NCI-H2227 (cell line): Measurements from ENCODE around the gene VSIG10.
"Not testable (repeated sequence)": the region's sequence is repeated elsewhere in the genome, so short reads cannot be mapped to it uniquely, and the experiment has no call there.

ENCODE experiments used
- DNase-seq: peaks from one replicate; lab custom pipeline; 2025; ENCODE audit not compliant: unreplicated experiment; lab: John Stamatoyannopoulos, UW

VSIG10 gene

GRCh38 chr12:118034429-118035189, 69.2 kb downstream of the VSIG10 start:
- DNase-seq = peak; percentile 56

GRCh38 chr12:118033902-118034301, 69.9 kb downstream of the VSIG10 start:
- DNase-seq = no peak

GRCh38 chr12:118033323-118033722, 70.5 kb downstream of the VSIG10 start:
- no peak for DNase-seq

- DNase-seq = no peak
Measured at GRCh38 chr12:118032188-118032587, 71.6 kb downstream of the VSIG10 start.

- DNase-seq = no peak
Measured at GRCh38 chr12:118029166-118029565, 74.6 kb downstream of the VSIG10 start.

- no peak for DNase-seq
Measured at GRCh38 chr12:118025168-118025567, 78.6 kb downstream of the VSIG10 start.

- DNase-seq = no peak
Measured at GRCh38 chr12:118023301-118023860, 80.4 kb downstream of the VSIG10 start.

GRCh38 chr12:118022728-118023109, 81.1 kb downstream of the VSIG10 start:
- DNase-seq = no peak

- not testable (repeated sequence) for DNase-seq
Measured at GRCh38 chr12:118022097-118022727, 81.6 kb downstream of the VSIG10 start.

- no peak for DNase-seq
Measured at GRCh38 chr12:118020036-118020435, 83.8 kb downstream of the VSIG10 start.

- no peak for DNase-seq
Measured at GRCh38 chr12:118017926-118018325, 85.9 kb downstream of the VSIG10 start.

- DNase-seq = peak; percentile 99
Measured at GRCh38 chr12:118016424-118017264, 87.2 kb downstream of the VSIG10 start, which contains the start of gene RFC5. TSS of gene RFC5 (plus strand) at chr12:118016703. CDS start at chr12:118016828, 125 bp downstream.

- no peak for DNase-seq
Measured at GRCh38 chr12:118015944-118016343, 87.9 kb downstream of the VSIG10 start.

GRCh38 chr12:118015306-118015705, 88.5 kb downstream of the VSIG10 start:
- no peak for DNase-seq
